Spleen (tissue), 11 donors: Measurements from ENCODE around the gene CDC37. TPM values are rescaled to one million over a fixed set of nuclear protein-coding genes. Genes with fewer than 3 reads are reported as not detected.

ENCODE experiments used
- DNase-seq: peaks from one replicate; pipeline ENCODE4 v3.0.0-alpha.2; 2020
- H3K27ac ChIP-seq, 8 donors: fragments of 200-600 bp; sonication (generic) in 7 of 8; 1 replicate in 4 of 8; 2 replicates in 4 of 8; pipeline versions ENCODE4 v1.5.0 to v1.8.0; 2016 to 2021; ENCODE audit warnings: inconsistent platforms in 4 of 8, mild to moderate bottlenecking in 4 of 8, moderate library complexity in 1 of 8
- H3K27me3 ChIP-seq, 7 donors: fragments of 200-600 bp; sonication (generic) in 6 of 7; replicated peaks in 1 of 7; 1 replicate in 4 of 7; 2 replicates in 3 of 7; pipeline versions ENCODE4 v1.5.0 to v1.8.0; 2016 to 2021; ENCODE audit warnings: inconsistent platforms in 3 of 7, mild to moderate bottlenecking in 1 of 7
- H3K36me3 ChIP-seq, 6 donors: fragments of 200-600 bp; sonication (generic) in 5 of 6; 1 replicate in 4 of 6; 2 replicates in 2 of 6; pipeline versions ENCODE4 v1.5.0 to v1.8.0; 2016 to 2021; ENCODE audit warnings: inconsistent platforms in 2 of 6
- H3K4me1 ChIP-seq, 6 donors: fragments of 200-600 bp; sonication (generic) in 5 of 6; 1 replicate in 3 of 6; 2 replicates in 3 of 6; pipeline versions ENCODE4 v1.5.0 to v1.8.0; 2016 to 2021; ENCODE audit warnings: inconsistent platforms in 3 of 6
- H3K4me3 ChIP-seq, 8 donors: fragments of 200-600 bp; sonication (generic) in 7 of 8; 1 replicate in 4 of 8; 2 replicates in 4 of 8; pipeline versions ENCODE4 v1.5.0 to v1.8.0; 2016 to 2021; ENCODE audit warnings: inconsistent platforms in 4 of 8, mild to moderate bottlenecking in 4 of 8, moderate library complexity in 2 of 8
- H3K9me3 ChIP-seq, 8 donors: fragments of 200-600 bp; sonication (generic) in 7 of 8; 1 replicate in 4 of 8; 2 replicates in 4 of 8; pipeline versions ENCODE4 v1.5.0 to v1.8.0; 2016 to 2021; ENCODE audit warnings: inconsistent platforms in 4 of 8
- POLR2A ChIP-seq, 3 donors: fragments of 450-650 bp; IDR thresholded peaks; one replicate each; pipeline ENCODE4 v1.5.1; 2017; ENCODE audit warnings: antibody characterized with exemption in 3 of 3, mild to moderate bottlenecking in 1 of 3
- POLR2AphosphoS5 ChIP-seq, 3 donors: sonication (generic); formaldehyde crosslinking; IDR thresholded peaks; one replicate each; pipeline ENCODE4 v1.5.1; 2017; ENCODE audit warnings: antibody characterized with exemption in 3 of 3
- WGBS, 5 donors: extraction: QIAGEN DNeasy Blood & Tissue Kit in 3 of 5; methylation state at CpG; one replicate each; pipeline versions ENCODE4 v1.1.5 to v1.1.7; 2013 to 2018; 5-methylcytosine and 5-hydroxymethylcytosine counted together
- intact Hi-C: fragments of 100-400 bp; cut with DNase I; formaldehyde crosslinking; loops from one replicate; pipeline ENCODE4 v1.15.0; 2023; ENCODE audit warnings: low total_unique reads
- microRNA-seq, 3 donors: library from miRNA; unstranded; fragments of <30 nt; microRNA quantifications; one replicate each; pipeline versions ENCODE4 to v1.1.0, GENCODE V29; 2019 to 2020
- polyA plus RNA-seq, 3 donors: library from polyadenylated mRNA; stranded (reverse); fragments of 200-250 nt; gene quantifications; one replicate each; pipeline ENCODE4 v1.2.1, GENCODE V29; 2013
- total RNA-seq, 7 donors: library from RNA; depleted of rRNA in 3 of 7; stranded (reverse); fragments of >200 nt in 3 of 7; fragmentation: NEBNext Ultra II Directional in 4 of 7; extraction: Animal tissue kit (Norgen Biotek cat#: 25700) in 4 of 7; gene quantifications; one replicate each; pipeline versions ENCODE4 v1.1.0 to v1.2.1, GENCODE V29; 2016 to 2021
- TF ChIP-seq, protein P1 (sequence below), 11 experiments: fragments of 200-600 bp in 7 of 11; fragments of 450-650 bp in 4 of 11; sonication (generic) in 4 of 11; IDR thresholded peaks in 8 of 11; conservative IDR thresholded peaks in 3 of 11; 1 replicate in 7 of 11; 2 replicates in 4 of 11; pipeline versions ENCODE4 v1.4.0 to v1.8.0; 2016 to 2021; ENCODE audit warnings: antibody characterized with exemption in 11 of 11, inconsistent platforms in 4 of 11, mild to moderate bottlenecking in 1 of 11
- donor health status: healthy with polysubstance abuse.
- donor health status: DM: no; HTN: no; CAD: no; lungs with moderate emphysema.
- donor health status: DM: no; HTN: no; CAD: no.
- donor health status: Bipolar disorder and iron deficiency.
- donor health status: healthy.
- donor health status: DM: no; HTN: no; CAD: no.
- donor health status: DM: yes; HTN: yes; CAD: no.

Gene CDC37
- total and polyA plus RNA-seq, 10 donors, result 131 to 387 (median 160) TPM

GRCh38 chr19:10346509-10346908, 56.8 kb downstream of the CDC37 start:
- Histone ChIP-seq H3K4me1 (peaks cover 0 to 23% (median 0%) of the 10 kb centered on the region in 6 donors), H3K27ac (peak overlapping the region in 7 of 8 donors; percentile 62 to 92 (median 83)), H3K27me3 (no peaks in the 10 kb centered on the region), H3K36me3 (peaks cover 0 to 25% (median 22%) of the 10 kb centered on the region in 6 donors), H3K4me3 (peak overlapping the region in 1 of 8 donors; percentile 49), H3K9me3 (no peaks in the 10 kb centered on the region)
- intact Hi-C loops, result no loop called here
- DNase-seq, result no peak
- TF ChIP-seq POLR2A (IDR thresholded peaks at IDR 0.05) (no peak), POLR2AphosphoS5 (IDR thresholded peaks at IDR 0.05) (peak in 1 of 3 donors; percentile 73)
- TF ChIP-seq, protein P1, sequence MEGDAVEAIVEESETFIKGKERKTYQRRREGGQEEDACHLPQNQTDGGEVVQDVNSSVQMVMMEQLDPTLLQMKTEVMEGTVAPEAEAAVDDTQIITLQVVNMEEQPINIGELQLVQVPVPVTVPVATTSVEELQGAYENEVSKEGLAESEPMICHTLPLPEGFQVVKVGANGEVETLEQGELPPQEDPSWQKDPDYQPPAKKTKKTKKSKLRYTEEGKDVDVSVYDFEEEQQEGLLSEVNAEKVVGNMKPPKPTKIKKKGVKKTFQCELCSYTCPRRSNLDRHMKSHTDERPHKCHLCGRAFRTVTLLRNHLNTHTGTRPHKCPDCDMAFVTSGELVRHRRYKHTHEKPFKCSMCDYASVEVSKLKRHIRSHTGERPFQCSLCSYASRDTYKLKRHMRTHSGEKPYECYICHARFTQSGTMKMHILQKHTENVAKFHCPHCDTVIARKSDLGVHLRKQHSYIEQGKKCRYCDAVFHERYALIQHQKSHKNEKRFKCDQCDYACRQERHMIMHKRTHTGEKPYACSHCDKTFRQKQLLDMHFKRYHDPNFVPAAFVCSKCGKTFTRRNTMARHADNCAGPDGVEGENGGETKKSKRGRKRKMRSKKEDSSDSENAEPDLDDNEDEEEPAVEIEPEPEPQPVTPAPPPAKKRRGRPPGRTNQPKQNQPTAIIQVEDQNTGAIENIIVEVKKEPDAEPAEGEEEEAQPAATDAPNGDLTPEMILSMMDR (IDR thresholded peaks at IDR 0.05 in 8 of 11, conservative IDR thresholded peaks at IDR 0.05 in 3 of 11), result no peak
- 48 to 74% (median 56%) methylated on average over 10 of the region's 10 CpGs for WGBS, 5 donors

DNA sequence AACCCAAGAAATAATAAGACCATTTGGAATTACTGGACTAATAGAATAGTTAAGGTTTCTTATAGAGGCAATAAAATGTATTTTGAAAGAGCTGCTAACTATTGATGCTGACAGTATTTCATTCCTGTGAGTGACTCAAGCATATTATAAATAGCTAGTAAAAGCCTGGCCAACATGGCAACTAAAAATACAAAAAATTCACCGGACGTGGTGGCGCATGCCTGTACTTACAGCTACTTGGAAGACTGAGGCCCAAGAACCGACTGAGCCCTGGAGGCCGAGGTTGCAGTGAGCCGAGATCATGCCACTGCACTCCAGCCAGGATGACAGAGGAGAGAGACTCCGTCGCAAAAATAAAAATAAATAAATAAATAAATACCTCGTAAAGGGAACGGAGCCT, 58.6 kb downstream of the CDC37 start:
- DNase-seq, result no peak
- Histone ChIP-seq H3K4me3 (no peak overlapping the region), H3K27me3 (no peaks in the 10 kb centered on the region), H3K27ac (peak overlapping the region in 1 of 8 donors; percentile 92), H3K36me3 (peaks cover 0 to 8% (median 5%) of the 10 kb centered on the region in 6 donors), H3K9me3 (no peaks in the 10 kb centered on the region), H3K4me1 (peaks cover 2 to 35% (median 5%) of the 10 kb centered on the region in 6 donors)
- 87 to 95% (median 91%) methylated on average over 10 of the region's 10 CpGs for WGBS, 5 donors
- no peak for TF ChIP-seq POLR2A (IDR thresholded peaks at IDR 0.05)
- TF ChIP-seq, protein P1 (IDR thresholded peaks at IDR 0.05 in 8 of 11, conservative IDR thresholded peaks at IDR 0.05 in 3 of 11), result no peak
- no peak for TF ChIP-seq POLR2AphosphoS5 (IDR thresholded peaks at IDR 0.05)
- intact Hi-C loops, result no loop called here

- Histone ChIP-seq H3K36me3 (no peaks in the 10 kb centered on the region), H3K27me3 (no peaks in the 10 kb centered on the region), H3K4me1 (peaks cover 7 to 48% (median 16%) of the 10 kb centered on the region in 6 donors), H3K27ac (no peak overlapping the region), H3K9me3 (no peaks in the 10 kb centered on the region), H3K4me3 (no peak overlapping the region)
- WGBS, 5 donors, result 66 to 92% (median 87%) methylated on average over 2 of the region's 2 CpGs
- TF ChIP-seq, protein P1 (IDR thresholded peaks at IDR 0.05 in 8 of 11, conservative IDR thresholded peaks at IDR 0.05 in 3 of 11), result no peak
- TF ChIP-seq POLR2AphosphoS5 (IDR thresholded peaks at IDR 0.05), result no peak
- no peak for TF ChIP-seq POLR2A (IDR thresholded peaks at IDR 0.05)
- DNase-seq, result no peak
- intact Hi-C loops, result no loop called here
Observed at GRCh38 chr19:10343495-10343894, 59.8 kb downstream of the CDC37 start.

Small RNA genes lying within 50 kb of the gene (microRNA-seq; reads per million reads assigned to microRNA genes)
- 0.28 to 1.4 (median 1.1) reads per million in 3 donors for gene MIR1181

Other genes with a start within 250 kb of the CDC37 start
- 100 to 1,000 TPM in 2 of 7 donors, 10 to 100 TPM in 5; 66.9 to 131 (median 77.2) TPM for gene DNMT1, start 208.6 kb downstream of the CDC37 start, total RNA-seq
- gene DNMT1, start 208.6 kb downstream of the CDC37 start, polyA plus RNA-seq, result 10 to 100 TPM; 40.6 to 43.3 (median 41.1) TPM
- gene S1PR2, start 172.2 kb downstream of the CDC37 start, total RNA-seq, result 1 to 10 TPM; 1.6 to 6.1 (median 3.6) TPM
- gene S1PR2, start 172.2 kb downstream of the CDC37 start, polyA plus RNA-seq, result 1 to 10 TPM; 1.4 to 3.0 (median 1.8) TPM
- gene MRPL4, start 151.3 kb downstream of the CDC37 start, total RNA-seq, result 10 to 100 TPM; 32.7 to 52.3 (median 37.2) TPM
- gene MRPL4, start 151.3 kb downstream of the CDC37 start, polyA plus RNA-seq, result 10 to 100 TPM; 31.5 to 60.5 (median 46.0) TPM
- gene ICAM1, start 132.4 kb downstream of the CDC37 start, total RNA-seq, result 100 to 1,000 TPM in 5 of 7 donors, 10 to 100 TPM in 2; 84.4 to 163 (median 116) TPM
- gene ICAM1, start 132.4 kb downstream of the CDC37 start, polyA plus RNA-seq, result 10 to 100 TPM; 12.8 to 22.2 (median 15.1) TPM
- 1 to 10 TPM; 1.2 to 3.7 (median 1.6) TPM for gene ICAM4, start 116.6 kb downstream of the CDC37 start, total RNA-seq
- gene ICAM4, start 116.6 kb downstream of the CDC37 start, polyA plus RNA-seq, result under 1 TPM; 0.48 to 0.57 (median 0.49) TPM
- 1 to 10 TPM in 4 of 7 donors, under 1 TPM in 3; 0.33 to 1.4 (median 1.0) TPM for gene ICAM5, start 113.6 kb downstream of the CDC37 start, total RNA-seq
- under 1 TPM; 0.07 to 0.29 (median 0.21) TPM for gene ICAM5, start 113.6 kb downstream of the CDC37 start, polyA plus RNA-seq
- gene ZGLP1, start 93.7 kb downstream of the CDC37 start, total RNA-seq, result 1 to 10 TPM; 2.7 to 7.0 (median 3.2) TPM
- gene ZGLP1, start 93.7 kb downstream of the CDC37 start, polyA plus RNA-seq, result 10 to 100 TPM; 11.6 to 24.1 (median 19.7) TPM
- gene FDX2, start 87.5 kb downstream of the CDC37 start, total RNA-seq, result 10 to 100 TPM in 6 of 7 donors, 1 to 10 TPM in 1; 9.1 to 28.1 (median 11.2) TPM
- 10 to 100 TPM; 16.1 to 27.9 (median 19.8) TPM for gene FDX2, start 87.5 kb downstream of the CDC37 start, polyA plus RNA-seq
- 10 to 100 TPM; 33.1 to 45.1 (median 40.3) TPM for gene RAVER1, start 70.0 kb downstream of the CDC37 start, total RNA-seq
- 10 to 100 TPM in 1 of 3 donors, 1 to 10 TPM in 2; 4.8 to 18.8 (median 5.8) TPM for gene RAVER1, start 70.0 kb downstream of the CDC37 start, polyA plus RNA-seq
- gene ICAM3, start 63.9 kb downstream of the CDC37 start, total RNA-seq, result 100 to 1,000 TPM in 5 of 7 donors, 10 to 100 TPM in 2; 69.3 to 180 (median 107) TPM
- 100 to 1,000 TPM; 111 to 119 (median 112) TPM for gene ICAM3, start 63.9 kb downstream of the CDC37 start, polyA plus RNA-seq
- gene TYK2, start 23.0 kb downstream of the CDC37 start, total RNA-seq, result 100 to 1,000 TPM; 208 to 299 (median 246) TPM
- 100 to 1,000 TPM; 159 to 422 (median 257) TPM for gene TYK2, start 23.0 kb downstream of the CDC37 start, polyA plus RNA-seq
- gene PDE4A, start 17.0 kb upstream of the CDC37 start, total RNA-seq, result 10 to 100 TPM; 12.0 to 17.3 (median 13.3) TPM
- 1 to 10 TPM; 2.1 to 4.4 (median 3.2) TPM for gene PDE4A, start 17.0 kb upstream of the CDC37 start, polyA plus RNA-seq
- gene KEAP1, start 99.8 kb upstream of the CDC37 start, total RNA-seq, result 10 to 100 TPM; 41.2 to 59.5 (median 46.3) TPM
- gene KEAP1, start 99.8 kb upstream of the CDC37 start, polyA plus RNA-seq, result 10 to 100 TPM; 33.3 to 46.9 (median 34.2) TPM
- gene S1PR5, start 113.9 kb upstream of the CDC37 start, total RNA-seq, result 10 to 100 TPM in 3 of 7 donors, 1 to 10 TPM in 4; 4.0 to 21.2 (median 9.2) TPM
- gene S1PR5, start 113.9 kb upstream of the CDC37 start, polyA plus RNA-seq, result 1 to 10 TPM in 2 of 3 donors, under 1 TPM in 1; 0.52 to 2.1 (median 1.2) TPM
- 10 to 100 TPM; 18.2 to 40.5 (median 31.5) TPM for gene ATG4D, start 140.4 kb upstream of the CDC37 start, total RNA-seq
- gene ATG4D, start 140.4 kb upstream of the CDC37 start, polyA plus RNA-seq, result 10 to 100 TPM; 18.7 to 36.0 (median 33.8) TPM
- gene KRI1, start 162.5 kb upstream of the CDC37 start, total RNA-seq, result 10 to 100 TPM; 24.9 to 39.6 (median 31.4) TPM
- gene KRI1, start 162.5 kb upstream of the CDC37 start, polyA plus RNA-seq, result 10 to 100 TPM; 31.5 to 43.3 (median 39.1) TPM
- gene CDKN2D, start 165.4 kb upstream of the CDC37 start, total RNA-seq, result 10 to 100 TPM; 24.7 to 69.6 (median 44.5) TPM
- gene CDKN2D, start 165.4 kb upstream of the CDC37 start, polyA plus RNA-seq, result 10 to 100 TPM; 30.0 to 35.4 (median 33.5) TPM
- 1 to 10 TPM in 3 of 7 donors, under 1 TPM in 3, not detected in 1; 0.65 to 2.1 (median 0.93) TPM for gene AP1M2, start 183.8 kb upstream of the CDC37 start, total RNA-seq
- under 1 TPM; 0.09 to 0.83 (median 0.74) TPM for gene AP1M2, start 183.8 kb upstream of the CDC37 start, polyA plus RNA-seq
- gene SLC44A2, start 222.0 kb upstream of the CDC37 start, total RNA-seq, result 100 to 1,000 TPM; 199 to 358 (median 274) TPM
- gene SLC44A2, start 222.0 kb upstream of the CDC37 start, polyA plus RNA-seq, result 100 to 1,000 TPM; 108 to 128 (median 125) TPM